Omental fat pad (tissue), 4 donors: Measurements from ENCODE around the gene ZNF816. TPM values are rescaled to one million over a fixed set of nuclear protein-coding genes. Genes with fewer than 3 reads are reported as not detected.

Experiments used
- ATAC-seq: fragments of 150-250 bp; one replicate; pipeline ENCODE4 v1.9.1; 2016; ENCODE audit warnings: mild to moderate bottlenecking, moderate library complexity; ENCODE audit not compliant: low FRiP score
- DNase-seq: peaks from one replicate; pipeline ENCODE4 v3.0.0-alpha.2; 2019; ENCODE audit warnings: low spot score
- total RNA-seq, 4 donors: library from RNA; depleted of rRNA; stranded (reverse); fragments of >200 nt; gene quantifications; one replicate each; pipeline ENCODE4 v1.1.0, GENCODE V29; 2016
- TF ChIP-seq, protein P1 (sequence below), 3 donors: fragments of 450-650 bp; IDR thresholded peaks; one replicate each; pipeline ENCODE4 v1.5.1; 2016 to 2017; ENCODE audit warnings: antibody characterized with exemption in 3 of 3, mild to moderate bottlenecking in 3 of 3, moderate library complexity in 2 of 3

The ZNF816 gene
- total RNA-seq, 4 donors from 2014 or later = 3.1 to 7.6 (median 3.9) TPM

GRCh38 chr19:52963247-52963618 is 552 bp upstream of the ZNF816 start:
- TF ChIP-seq, protein P1, sequence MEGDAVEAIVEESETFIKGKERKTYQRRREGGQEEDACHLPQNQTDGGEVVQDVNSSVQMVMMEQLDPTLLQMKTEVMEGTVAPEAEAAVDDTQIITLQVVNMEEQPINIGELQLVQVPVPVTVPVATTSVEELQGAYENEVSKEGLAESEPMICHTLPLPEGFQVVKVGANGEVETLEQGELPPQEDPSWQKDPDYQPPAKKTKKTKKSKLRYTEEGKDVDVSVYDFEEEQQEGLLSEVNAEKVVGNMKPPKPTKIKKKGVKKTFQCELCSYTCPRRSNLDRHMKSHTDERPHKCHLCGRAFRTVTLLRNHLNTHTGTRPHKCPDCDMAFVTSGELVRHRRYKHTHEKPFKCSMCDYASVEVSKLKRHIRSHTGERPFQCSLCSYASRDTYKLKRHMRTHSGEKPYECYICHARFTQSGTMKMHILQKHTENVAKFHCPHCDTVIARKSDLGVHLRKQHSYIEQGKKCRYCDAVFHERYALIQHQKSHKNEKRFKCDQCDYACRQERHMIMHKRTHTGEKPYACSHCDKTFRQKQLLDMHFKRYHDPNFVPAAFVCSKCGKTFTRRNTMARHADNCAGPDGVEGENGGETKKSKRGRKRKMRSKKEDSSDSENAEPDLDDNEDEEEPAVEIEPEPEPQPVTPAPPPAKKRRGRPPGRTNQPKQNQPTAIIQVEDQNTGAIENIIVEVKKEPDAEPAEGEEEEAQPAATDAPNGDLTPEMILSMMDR (IDR thresholded peaks at IDR 0.05) = no peak
- DNase-seq (no peak), ATAC-seq (peak; percentile 66)

- DNase-seq (no peak), ATAC-seq (no peak)
- TF ChIP-seq, protein P1 (IDR thresholded peaks at IDR 0.05) = no peak
These were observed 700 bp downstream of the ZNF816 start for GRCh38 chr19:52961981-52962380.

GRCh38 chr19:52959613-52960295 is 2.9 kb downstream of the ZNF816 start:
- ATAC-seq = no peak
- DNase-seq = no peak
- TF ChIP-seq, protein P1 (IDR thresholded peaks at IDR 0.05) = no peak

DNA sequence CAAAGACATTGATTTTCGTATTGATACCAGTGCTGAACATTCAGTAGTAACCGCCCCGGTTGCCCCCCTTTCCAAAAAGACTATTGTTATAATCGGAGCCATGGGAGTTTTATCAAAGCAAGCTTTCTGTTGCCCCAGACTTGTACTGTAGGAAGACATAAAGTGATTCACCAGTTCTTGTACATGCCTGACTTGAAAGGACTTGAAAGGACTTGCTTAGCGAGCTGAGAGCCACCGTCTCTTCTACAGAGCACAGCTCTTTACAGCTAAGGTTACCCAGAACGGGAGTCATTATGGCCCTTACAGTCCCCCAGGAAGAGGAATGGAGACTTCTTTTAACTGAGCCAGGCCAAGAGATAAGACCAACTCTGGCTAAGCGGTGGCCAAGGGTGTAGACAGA is 5.1 kb downstream of the ZNF816 start:
- TF ChIP-seq, protein P1 (IDR thresholded peaks at IDR 0.05) = no peak
- no peak for ATAC-seq
- no peak for DNase-seq

DNA sequence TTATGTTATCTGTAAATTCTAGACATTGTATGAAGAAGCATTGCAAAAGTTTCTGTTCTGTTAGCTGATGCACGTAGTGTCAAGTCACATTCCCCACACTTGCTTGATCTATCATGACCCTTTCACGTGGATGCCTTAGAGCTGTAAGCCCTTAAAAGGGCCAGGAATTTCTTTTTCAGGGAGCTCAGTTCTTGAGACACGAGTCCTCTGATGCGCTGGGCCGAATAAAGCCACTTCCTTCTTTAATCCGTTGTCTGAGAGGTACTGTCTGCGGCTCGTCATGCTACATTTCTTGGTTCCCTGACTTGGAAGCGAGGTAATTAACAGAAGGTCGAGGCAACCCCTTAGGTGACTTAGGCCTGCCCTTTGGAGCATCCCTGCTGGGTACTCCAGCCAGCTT is 5.8 kb downstream of the ZNF816 start:
- TF ChIP-seq, protein P1 (IDR thresholded peaks at IDR 0.05) = no peak
- DNase-seq (no peak), ATAC-seq (no peak)

DNA sequence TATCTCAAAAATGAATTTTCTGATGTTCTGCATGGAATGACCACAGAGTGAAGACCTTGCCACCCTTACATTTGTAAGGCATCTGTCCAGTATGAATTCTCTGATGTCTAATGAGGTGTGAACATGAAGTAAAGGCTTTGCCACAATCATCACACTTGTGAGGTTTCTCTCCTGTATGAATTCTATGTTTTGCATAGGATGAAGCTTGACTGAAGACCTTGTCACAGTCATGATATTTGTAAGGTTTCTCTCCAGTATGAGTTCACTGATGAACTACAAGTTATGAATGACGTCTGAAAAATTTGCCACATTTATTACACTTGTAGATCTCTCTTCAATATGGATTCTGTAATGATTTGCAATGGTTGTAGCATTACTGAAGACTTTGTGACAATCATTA is 13.3 kb downstream of the ZNF816 start:
- TF ChIP-seq, protein P1 (IDR thresholded peaks at IDR 0.05) = no peak
- DNase-seq (no peak), ATAC-seq (no peak)

DNA sequence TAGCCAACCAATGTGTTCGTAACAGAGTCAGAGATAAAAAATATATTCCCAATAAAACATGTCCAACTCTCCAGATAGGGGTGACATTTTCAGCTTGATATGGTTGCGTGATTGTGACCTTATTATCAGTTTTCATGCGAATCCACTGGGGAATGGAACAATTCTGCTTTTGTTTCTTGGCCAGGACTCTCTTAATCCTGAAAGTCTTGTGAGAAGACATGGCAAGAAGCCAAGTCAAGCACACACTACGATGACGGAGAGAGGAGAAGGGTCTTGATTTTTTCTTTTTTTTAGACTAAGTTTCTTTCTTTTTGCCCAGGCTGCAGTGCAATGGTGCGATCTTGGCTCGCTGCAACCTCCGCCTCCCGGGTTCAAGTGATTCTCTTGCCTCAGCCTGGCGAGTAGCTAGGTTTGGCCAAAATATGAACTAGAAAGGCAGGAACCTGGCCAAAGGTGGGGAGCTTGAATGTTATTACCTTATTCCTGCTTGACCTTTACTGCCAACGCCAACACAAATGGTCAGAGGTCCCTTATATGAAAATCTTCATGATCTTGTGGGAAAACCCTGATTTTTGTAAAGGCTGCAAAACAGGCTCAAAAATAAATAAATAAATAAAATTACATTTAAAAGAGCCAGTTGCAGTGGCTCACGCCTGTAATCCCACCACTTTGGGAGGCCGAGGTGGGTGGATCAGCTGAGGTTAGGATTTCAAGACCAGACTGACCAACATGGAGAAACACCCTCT is 14.5 kb downstream of the ZNF816 start:
- TF ChIP-seq, protein P1 (IDR thresholded peaks at IDR 0.05) = no peak
- DNase-seq = no peak
- ATAC-seq = no peak
